ENCODE results near the gene TMEM234. TPM values are rescaled to one million over a fixed set of nuclear protein-coding genes. Genes with fewer than 3 reads are reported as not detected.

TMEM234 gene
- total and polyA plus RNA-seq, 2 of the 13 experiments (the other 11 are each of a cell fraction or from before 2014, with no cell fraction given): 6.1 to 9.0 TPM

DNA sequence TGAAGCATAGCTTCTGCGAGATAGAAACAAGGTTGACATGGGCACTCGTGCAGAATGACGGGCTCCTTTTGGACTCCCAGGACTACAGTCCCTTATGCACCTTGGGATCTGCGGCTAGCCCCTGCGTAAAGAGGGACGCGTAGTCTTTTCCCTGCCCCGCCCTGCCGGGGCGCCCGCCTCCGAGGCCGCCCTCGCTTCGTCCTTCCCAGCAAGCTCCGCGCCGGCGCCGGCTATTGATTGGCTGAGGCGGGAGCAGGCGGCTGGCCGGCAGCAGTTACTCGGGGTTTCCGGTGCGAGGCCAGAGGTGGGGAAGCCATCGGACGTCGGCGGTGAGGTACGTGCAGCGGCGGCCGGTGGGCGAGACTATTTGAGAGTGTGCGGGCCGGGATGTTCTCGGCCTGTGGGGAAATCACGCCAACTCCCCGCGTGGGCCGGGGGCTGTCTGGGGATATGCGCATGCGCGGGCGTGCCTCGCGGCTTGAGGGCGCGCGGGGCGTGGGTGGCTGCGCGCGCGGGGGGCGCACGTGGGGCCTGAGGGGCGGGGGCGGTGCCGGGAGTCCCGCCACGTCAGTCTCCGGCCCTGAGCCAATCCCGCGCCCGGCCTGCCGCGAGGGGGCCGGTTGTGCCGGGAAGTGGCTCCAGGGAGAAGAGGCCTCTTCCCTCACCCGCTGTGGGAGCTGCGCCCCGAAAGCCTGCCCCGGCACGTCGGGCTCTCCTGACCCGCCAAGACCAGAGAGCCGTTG lies 42.5 kb downstream of the TMEM234 start, which contains the start of gene TXLNA (continued):
- TF ChIP-seq, protein P1, sequence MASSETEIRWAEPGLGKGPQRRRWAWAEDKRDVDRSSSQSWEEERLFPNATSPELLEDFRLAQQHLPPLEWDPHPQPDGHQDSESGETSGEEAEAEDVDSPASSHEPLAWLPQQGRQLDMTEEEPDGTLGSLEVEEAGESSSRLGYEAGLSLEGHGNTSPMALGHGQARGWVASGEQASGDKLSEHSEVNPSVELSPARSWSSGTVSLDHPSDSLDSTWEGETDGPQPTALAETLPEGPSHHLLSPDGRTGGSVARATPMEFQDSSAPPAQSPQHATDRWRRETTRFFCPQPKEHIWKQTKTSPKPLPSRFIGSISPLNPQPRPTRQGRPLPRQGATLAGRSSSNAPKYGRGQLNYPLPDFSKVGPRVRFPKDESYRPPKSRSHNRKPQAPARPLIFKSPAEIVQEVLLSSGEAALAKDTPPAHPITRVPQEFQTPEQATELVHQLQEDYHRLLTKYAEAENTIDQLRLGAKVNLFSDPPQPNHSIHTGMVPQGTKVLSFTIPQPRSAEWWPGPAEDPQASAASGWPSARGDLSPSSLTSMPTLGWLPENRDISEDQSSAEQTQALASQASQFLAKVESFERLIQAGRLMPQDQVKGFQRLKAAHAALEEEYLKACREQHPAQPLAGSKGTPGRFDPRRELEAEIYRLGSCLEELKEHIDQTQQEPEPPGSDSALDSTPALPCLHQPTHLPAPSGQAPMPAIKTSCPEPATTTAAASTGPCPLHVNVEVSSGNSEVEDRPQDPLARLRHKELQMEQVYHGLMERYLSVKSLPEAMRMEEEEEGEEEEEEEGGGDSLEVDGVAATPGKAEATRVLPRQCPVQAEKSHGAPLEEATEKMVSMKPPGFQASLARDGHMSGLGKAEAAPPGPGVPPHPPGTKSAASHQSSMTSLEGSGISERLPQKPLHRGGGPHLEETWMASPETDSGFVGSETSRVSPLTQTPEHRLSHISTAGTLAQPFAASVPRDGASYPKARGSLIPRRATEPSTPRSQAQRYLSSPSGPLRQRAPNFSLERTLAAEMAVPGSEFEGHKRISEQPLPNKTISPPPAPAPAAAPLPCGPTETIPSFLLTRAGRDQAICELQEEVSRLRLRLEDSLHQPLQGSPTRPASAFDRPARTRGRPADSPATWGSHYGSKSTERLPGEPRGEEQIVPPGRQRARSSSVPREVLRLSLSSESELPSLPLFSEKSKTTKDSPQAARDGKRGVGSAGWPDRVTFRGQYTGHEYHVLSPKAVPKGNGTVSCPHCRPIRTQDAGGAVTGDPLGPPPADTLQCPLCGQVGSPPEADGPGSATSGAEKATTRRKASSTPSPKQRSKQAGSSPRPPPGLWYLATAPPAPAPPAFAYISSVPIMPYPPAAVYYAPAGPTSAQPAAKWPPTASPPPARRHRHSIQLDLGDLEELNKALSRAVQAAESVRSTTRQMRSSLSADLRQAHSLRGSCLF (CRISPR knock-in tag; IDR thresholded peaks at IDR 0.05; ENCODE audit: borderline replicate concordance): peak; percentile 76; the same call in 1 of the 2 replicates
- peak; percentile 67 for TF ChIP-seq ELF3 (CRISPR knock-in tag; IDR thresholded peaks at IDR 0.05)
- TF ChIP-seq SRF (IDR thresholded peaks at IDR 0.05; ENCODE audit: low read depth, low read length): no peak
- no peak for TF ChIP-seq THYN1 (CRISPR knock-in tag; IDR thresholded peaks at IDR 0.05; ENCODE audit: borderline replicate concordance, low read depth)
- peak; percentile 93 for TF ChIP-seq HES4 (CRISPR knock-in tag; IDR thresholded peaks at IDR 0.05; ENCODE audit: borderline replicate concordance)
- no peak for TF ChIP-seq EZH2 (conservative IDR thresholded peaks at IDR 0.05; ENCODE audit: low read depth, low read length)
- no peak; the same call in 1 of the 2 replicates for TF ChIP-seq ZNF629 (CRISPR knock-in tag; conservative IDR thresholded peaks at IDR 0.05)
- no peak for TF ChIP-seq ZNF615 (CRISPR knock-in tag; IDR thresholded peaks at IDR 0.05; ENCODE audit: borderline replicate concordance)
- TF ChIP-seq ZNF354B (CRISPR knock-in tag; IDR thresholded peaks at IDR 0.05): 0 out of 2 replicates have a peak, but pooled peaks have one; percentile 24
- peak; percentile 81; the same call in 1 of the 2 replicates for TF ChIP-seq TAF1 (CRISPR knock-in tag; IDR thresholded peaks at IDR 0.05)
- TF ChIP-seq ZNF747 (CRISPR knock-in tag; IDR thresholded peaks at IDR 0.05; ENCODE audit: borderline replicate concordance): peak; percentile 96
- TF ChIP-seq TAF15 (IDR thresholded peaks at IDR 0.05; ENCODE audit: low read depth, low read length, poor library complexity, severe bottlenecking): peak; percentile 85
- no peak for TF ChIP-seq SETDB1 (CRISPR knock-in tag; IDR thresholded peaks at IDR 0.05; ENCODE audit: borderline replicate concordance)
- TF ChIP-seq ZNF883 (CRISPR knock-in tag; IDR thresholded peaks at IDR 0.05; ENCODE audit: not compliant biosample characterization): peak; percentile 86
- no peak; the same call in 1 of the 2 replicates for TF ChIP-seq ZNF225 (CRISPR knock-in tag; IDR thresholded peaks at IDR 0.05)
- TF ChIP-seq RORA (CRISPR knock-in tag; IDR thresholded peaks at IDR 0.05): no peak
- peak; percentile 46; the same call in 1 of the 2 replicates for TF ChIP-seq PBX2 (CRISPR knock-in tag; IDR thresholded peaks at IDR 0.05)
- TF ChIP-seq, protein P2, sequence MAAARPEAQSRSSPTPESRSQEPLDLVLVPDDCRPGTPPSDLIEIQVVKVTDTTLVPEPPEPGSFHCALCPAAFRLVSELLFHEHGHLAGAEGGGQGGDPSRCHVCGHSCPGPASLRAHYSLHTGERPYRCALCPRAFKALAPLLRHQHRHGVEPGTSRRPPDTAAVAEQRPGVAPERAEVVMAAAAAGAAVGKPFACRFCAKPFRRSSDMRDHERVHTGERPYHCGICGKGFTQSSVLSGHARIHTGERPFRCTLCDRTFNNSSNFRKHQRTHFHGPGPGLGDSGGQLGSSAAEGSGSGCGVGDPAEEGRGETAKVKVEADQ (CRISPR knock-in tag; IDR thresholded peaks at IDR 0.05; ENCODE audit: borderline replicate concordance): no peak; the same call in 1 of the 2 replicates
- no peak for TF ChIP-seq FIP1L1 (IDR thresholded peaks at IDR 0.05; ENCODE audit: borderline replicate concordance, insufficient read depth, low read depth, low read length)
- peak; percentile 22; the same call in 1 of the 2 replicates for TF ChIP-seq MLX (CRISPR knock-in tag; IDR thresholded peaks at IDR 0.05)
- peak; percentile 88 for TF ChIP-seq JUNB (CRISPR knock-in tag; IDR thresholded peaks at IDR 0.05; ENCODE audit: borderline replicate concordance)
- peak; percentile 90 for TF ChIP-seq ZNF143 (CRISPR knock-in tag; IDR thresholded peaks at IDR 0.05)
